CD4-positive, alpha-beta T cell (primary cell): ENCODE results near the gene PTTG1IP2. TPM values are rescaled to one million over a fixed set of nuclear protein-coding genes. Genes with fewer than 3 reads are reported as not detected.

Source experiments
- ATAC-seq: fragments of 200-7000 bp; cut with Tn5 transposase; one replicate; pipeline ENCODE4 v1.10.0; 2022; ENCODE audit warnings: mild to moderate bottlenecking; ENCODE audit not compliant: poor library complexity
- CTCF ChIA-PET: fragments of 350-600 bp; sonication (Branson Sonifier 250); formaldehyde crosslinking; loops from one replicate; lab custom pipeline; 2021; ENCODE audit warnings: antibody characterized with exemption, inconsistent platforms; lab: Charles Lee
- POLR2A ChIA-PET: fragments of 350-600 bp; sonication (Branson Sonifier 250); formaldehyde crosslinking; loops from one replicate; lab custom pipeline; 2021; ENCODE audit warnings: antibody characterized with exemption, inconsistent platforms; lab: Charles Lee
- DNase-seq, 14 experiments: peaks; one replicate each; pipeline ENCODE4 v3.0.0-alpha.2; 2013 to 2020; ENCODE audit warnings: mixed read lengths in 2 of 14
- H3K27ac ChIP-seq, 2 donors: one replicate each; pipeline versions ENCODE4 v1.5.1 to v1.7.0; 2013; ENCODE audit warnings: low read length in 2 of 2, low read depth in 1 of 2, mild to moderate bottlenecking in 1 of 2
- H3K27me3 ChIP-seq, 2 experiments: 1 replicate in 1 of 2; 2 replicates in 1 of 2; pipeline versions ENCODE4 v1.6.1 to v1.7.0; 2013; ENCODE audit warnings: low read length in 2 of 2, control low read depth in 1 of 2, mild to moderate bottlenecking in 1 of 2, moderate library complexity in 1 of 2; ENCODE audit not compliant: insufficient read depth in 2 of 2, control insufficient read depth in 1 of 2
- H3K36me3 ChIP-seq: one replicate; pipeline ENCODE4 v1.6.1; 2013; ENCODE audit warnings: low read length, control low read depth; ENCODE audit not compliant: insufficient read depth
- H3K4me1 ChIP-seq: one replicate; pipeline ENCODE4 v1.6.1; 2013; ENCODE audit warnings: low read length, control low read depth; ENCODE audit not compliant: insufficient read depth
- H3K4me3 ChIP-seq: one replicate; pipeline ENCODE4 v1.5.1; 2013; ENCODE audit warnings: mild to moderate bottlenecking, low read length, moderate library complexity
- H3K9me3 ChIP-seq, 2 experiments: 1 replicate in 1 of 2; 2 replicates in 1 of 2; pipeline versions ENCODE4 v1.6.1 to v1.7.0; 2013; ENCODE audit warnings: low read length in 2 of 2, mild to moderate bottlenecking in 2 of 2, control low read depth in 1 of 2, moderate library complexity in 1 of 2; ENCODE audit not compliant: control insufficient read depth in 1 of 2, insufficient read depth in 1 of 2
- H3K27ac Mint-ChIP-seq: one replicate; pipeline ENCODE4 v1.8.0; 2020; ENCODE audit warnings: mixed read lengths
- H3K27me3 Mint-ChIP-seq: one replicate; pipeline ENCODE4 v1.8.0; 2021; ENCODE audit warnings: mixed read lengths
- H3K36me3 Mint-ChIP-seq: one replicate; pipeline ENCODE4 v1.8.0; 2021; ENCODE audit warnings: low read depth, mixed read lengths
- H3K4me1 Mint-ChIP-seq: one replicate; pipeline ENCODE4 v1.8.0; 2021; ENCODE audit warnings: low read depth, mixed read lengths
- H3K4me3 Mint-ChIP-seq: one replicate; pipeline ENCODE4 v1.8.0; 2020; ENCODE audit warnings: mild to moderate bottlenecking, mixed read lengths
- H3K9me3 Mint-ChIP-seq: one replicate; pipeline ENCODE4 v1.8.0; 2020; ENCODE audit warnings: mixed read lengths
- CTCF ChIP-seq: fragments of 200-600 bp; IDR thresholded peaks from one replicate; pipeline ENCODE4 v1.8.0; 2022; ENCODE audit warnings: antibody characterized with exemption, mild to moderate bottlenecking
- intact Hi-C, 2 experiments: fragments of 100-400 bp; cut with DNase I in 1 of 2; cut with micrococcal nuclease in 1 of 2; formaldehyde crosslinking; loops; one replicate each; pipeline versions ENCODE4 v1.15.1 to v1.9.0; 2023 to 2025; cut with DNase I, micrococcal nuclease
- total RNA-seq, 174 experiments: library from RNA in 2 of 174; stranded (reverse) in 2 of 174; gene quantifications; one replicate each; pipeline ENCODE4 v1.2.3 and lab custom pipeline; 2021 to 2026

Gene PTTG1IP2
- total RNA-seq, 2 experiments from 2014 or later: not detected

- ATAC-seq (no peak), DNase-seq (no peak)
- Mint-ChIP-seq H3K27me3 (no peaks in the 10 kb centered on the region), H3K9me3 (no peaks in the 10 kb centered on the region), H3K4me1 (no peaks in the 10 kb centered on the region), H3K27ac (no peak overlapping the region), H3K36me3 (no peaks in the 10 kb centered on the region), H3K4me3 (no peak overlapping the region)
- Histone ChIP-seq H3K36me3 (no peaks in the 10 kb centered on the region), H3K4me1 (no peaks in the 10 kb centered on the region), H3K4me3 (no peak overlapping the region), H3K9me3 (no peaks in the 10 kb centered on the region), H3K27me3 (no peaks in the 10 kb centered on the region), H3K27ac (no peak overlapping the region)
- POLR2A ChIA-PET: interaction anchor here (0.6 kb wide), 1 partner anchor 12 kb away, joined by 3 read pairs; no protein-coding TSS in a partner anchor
- no peak for TF ChIP-seq CTCF
- CTCF ChIA-PET: no interaction called here
- intact Hi-C loops: no loop called here
Measured at GRCh38 chr7:90512821-90513254, 43.4 kb downstream of the PTTG1IP2 start.

DNA sequence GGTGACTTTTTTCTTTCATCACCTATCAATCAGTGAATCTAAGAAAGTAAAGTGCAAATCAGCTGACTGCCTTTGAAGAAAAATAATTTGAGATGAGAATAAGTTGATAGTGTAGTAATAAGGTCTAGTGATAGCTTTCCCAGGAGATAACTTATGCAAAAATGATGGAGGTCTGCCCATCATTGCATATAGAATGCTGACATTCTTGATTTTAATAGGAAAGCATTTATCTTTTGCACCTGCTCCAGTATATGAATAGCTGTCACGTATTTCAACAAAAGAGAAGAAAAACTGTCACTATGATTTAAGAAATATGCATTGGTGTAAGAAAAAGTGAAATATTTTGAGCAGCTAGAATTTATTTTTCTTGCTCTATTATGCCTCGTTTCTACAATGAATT lies 46.8 kb downstream of the PTTG1IP2 start:
- Mint-ChIP-seq H3K4me3 (no peak overlapping the region), H3K27ac (no peak overlapping the region), H3K36me3 (no peaks in the 10 kb centered on the region), H3K4me1 (no peaks in the 10 kb centered on the region), H3K9me3 (no peaks in the 10 kb centered on the region), H3K27me3 (no peaks in the 10 kb centered on the region)
- H3K4me1 ChIP-seq: no peaks in the 10 kb centered on the region
- no peaks in the 10 kb centered on the region for H3K9me3 ChIP-seq
- H3K4me3 ChIP-seq: no peak overlapping the region
- POLR2A ChIA-PET: no interaction called here
- no peak for TF ChIP-seq CTCF
- intact Hi-C loops: no loop called here
- CTCF ChIA-PET: no interaction called here
- no peaks in the 10 kb centered on the region for H3K36me3 ChIP-seq
- ATAC-seq (no peak), DNase-seq (no peak)
- no peaks in the 10 kb centered on the region for H3K27me3 ChIP-seq
- H3K27ac ChIP-seq: no peak overlapping the region

- intact Hi-C loops: no loop called here
- no peaks in the 10 kb centered on the region for H3K9me3 Mint-ChIP-seq
- ChIA-PET CTCF (no interaction called here), POLR2A (no interaction called here)
- no peaks in the 10 kb centered on the region for H3K27me3 ChIP-seq
- TF ChIP-seq CTCF: no peak
- no peaks in the 10 kb centered on the region for H3K36me3 ChIP-seq
- H3K27ac ChIP-seq: no peak overlapping the region
- no peak overlapping the region for H3K27ac Mint-ChIP-seq
- no peaks in the 10 kb centered on the region for H3K27me3 Mint-ChIP-seq
- DNase-seq (no peak), ATAC-seq (no peak)
- H3K4me3 Mint-ChIP-seq: no peak overlapping the region
- no peaks in the 10 kb centered on the region for H3K36me3 Mint-ChIP-seq
- no peaks in the 10 kb centered on the region for H3K9me3 ChIP-seq
- no peaks in the 10 kb centered on the region for H3K4me1 ChIP-seq
- H3K4me1 Mint-ChIP-seq: no peaks in the 10 kb centered on the region
- no peak overlapping the region for H3K4me3 ChIP-seq
Measured at GRCh38 chr7:90518630-90519029, 49.2 kb downstream of the PTTG1IP2 start.
